Activated CD4-positive, alpha-beta memory T cell treated with anti-CD3 and anti-CD28 coated beads for 36 hours (primary cell): ENCODE measurements around the gene PROC. TPM values are rescaled to one million over a fixed set of nuclear protein-coding genes. Genes with fewer than 3 reads are reported as not detected.
"Not testable (repeated sequence)": the region's sequence is repeated elsewhere in the genome, so short reads cannot be mapped to it uniquely, and the experiment has no call there.

ENCODE experiments used
- CTCF ChIA-PET: fragments of 350-600 bp; sonication (Branson Sonifier 250); formaldehyde crosslinking; loops from one replicate; lab custom pipeline; 2021; ENCODE audit warnings: antibody characterized with exemption, inconsistent platforms; lab: Charles Lee
- POLR2A ChIA-PET: fragments of 350-600 bp; sonication (Branson Sonifier 250); formaldehyde crosslinking; loops from one replicate; lab custom pipeline; 2021; ENCODE audit warnings: antibody characterized with exemption; lab: Charles Lee
- DNase-seq: peaks from one replicate; pipeline ENCODE4 v3.0.0-alpha.2; 2020
- H3K27ac Mint-ChIP-seq: one replicate; pipeline ENCODE4 v1.8.0; 2021; ENCODE audit warnings: mixed read lengths
- H3K27me3 Mint-ChIP-seq: one replicate; pipeline ENCODE4 v1.8.0; 2021; ENCODE audit warnings: mixed read lengths
- H3K36me3 Mint-ChIP-seq: one replicate; pipeline ENCODE4 v1.8.0; 2021; ENCODE audit warnings: mixed read lengths
- H3K4me1 Mint-ChIP-seq: one replicate; pipeline ENCODE4 v1.8.0; 2021; ENCODE audit warnings: low read depth, mixed read lengths
- H3K4me3 Mint-ChIP-seq: one replicate; pipeline ENCODE4 v1.8.0; 2021; ENCODE audit warnings: mild to moderate bottlenecking, mixed read lengths
- H3K9me3 Mint-ChIP-seq: one replicate; pipeline ENCODE4 v1.8.0; 2021; ENCODE audit warnings: mixed read lengths
- intact Hi-C: fragments of 100-400 bp; cut with micrococcal nuclease; formaldehyde crosslinking; loops from one replicate; pipeline ENCODE4 v1.15.1; 2023
- total RNA-seq, 2 experiments: library from RNA; stranded (reverse); gene quantifications; one replicate each; pipeline ENCODE4 v1.2.3, GENCODE V29; 2021

PROC gene
- total RNA-seq, 2 experiments from 2014 or later: not detected

GRCh38 chr2:127408004-127408806 is 10.0 kb upstream of the PROC start:
- ChIA-PET POLR2A (interaction anchor here (1.9 kb wide), 1 partner anchor 20 kb away, joined by 6 read pairs; the partner anchor contains the start of gene MAP3K2), CTCF (interaction anchor here (0.7 to 1.1 kb wide), 2 partner anchors 8 to 71 kb away, joined by 3 read pairs; no protein-coding TSS in a partner anchor)
- peak overlapping the region; percentile 26 for H3K4me3 Mint-ChIP-seq
- peak; percentile 93 for DNase-seq
- H3K27ac Mint-ChIP-seq: no peak overlapping the region
- peaks cover 3% of the 10 kb centered on the region for H3K27me3 Mint-ChIP-seq
- H3K36me3 Mint-ChIP-seq: no peaks in the 10 kb centered on the region
- H3K9me3 Mint-ChIP-seq: peaks cover 3% of the 10 kb centered on the region
- peaks cover 31% of the 10 kb centered on the region for H3K4me1 Mint-ChIP-seq
- intact Hi-C loops: no loop called here

DNA sequence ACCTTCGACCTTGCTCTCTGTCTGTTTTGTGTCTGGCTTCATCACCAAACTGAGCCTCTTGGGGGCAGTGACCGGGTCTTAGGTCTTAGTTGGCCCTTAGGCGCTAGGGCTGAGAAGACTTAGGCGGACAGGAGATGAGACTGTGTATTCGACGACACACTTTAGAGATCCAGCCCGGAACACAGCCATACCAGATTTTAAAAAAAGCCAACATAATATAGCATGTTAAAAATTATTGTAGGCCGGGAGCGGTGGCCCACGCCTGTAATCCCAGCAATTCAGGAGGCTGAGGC is 9.5 kb upstream of the PROC start:
- Mint-ChIP-seq H3K27ac (no peak overlapping the region), H3K4me1 (peaks cover 34% of the 10 kb centered on the region), H3K36me3 (no peaks in the 10 kb centered on the region), H3K4me3 (peak overlapping the region; percentile 23), H3K27me3 (peaks cover 5% of the 10 kb centered on the region), H3K9me3 (peaks cover 5% of the 10 kb centered on the region)
- intact Hi-C loops: no loop called here
- DNase-seq: no peak
- CTCF ChIA-PET: no interaction called here
- POLR2A ChIA-PET: interaction anchor here (1.9 kb wide), 1 partner anchor 20 kb away, joined by 6 read pairs; the partner anchor contains the start of gene MAP3K2

GRCh38 chr2:127409716-127410115 is 8.5 kb upstream of the PROC start:
- H3K36me3 Mint-ChIP-seq, DNase-seq, H3K9me3 Mint-ChIP-seq, H3K4me3 Mint-ChIP-seq, H3K27ac Mint-ChIP-seq, H3K27me3 Mint-ChIP-seq, CTCF ChIA-PET: not testable (repeated sequence)
- peaks cover 36% of the 10 kb centered on the region for H3K4me1 Mint-ChIP-seq
- intact Hi-C loops: loop anchor here (1.0 to 2.0 kb wide), 3 partner anchors 21 to 183 kb away; no protein-coding TSS in a partner anchor
- POLR2A ChIA-PET: interaction anchor here (2.0 kb wide), 1 partner anchor 21 kb away, joined by 21 read pairs; the partner anchor contains the start of gene MAP3K2

DNA sequence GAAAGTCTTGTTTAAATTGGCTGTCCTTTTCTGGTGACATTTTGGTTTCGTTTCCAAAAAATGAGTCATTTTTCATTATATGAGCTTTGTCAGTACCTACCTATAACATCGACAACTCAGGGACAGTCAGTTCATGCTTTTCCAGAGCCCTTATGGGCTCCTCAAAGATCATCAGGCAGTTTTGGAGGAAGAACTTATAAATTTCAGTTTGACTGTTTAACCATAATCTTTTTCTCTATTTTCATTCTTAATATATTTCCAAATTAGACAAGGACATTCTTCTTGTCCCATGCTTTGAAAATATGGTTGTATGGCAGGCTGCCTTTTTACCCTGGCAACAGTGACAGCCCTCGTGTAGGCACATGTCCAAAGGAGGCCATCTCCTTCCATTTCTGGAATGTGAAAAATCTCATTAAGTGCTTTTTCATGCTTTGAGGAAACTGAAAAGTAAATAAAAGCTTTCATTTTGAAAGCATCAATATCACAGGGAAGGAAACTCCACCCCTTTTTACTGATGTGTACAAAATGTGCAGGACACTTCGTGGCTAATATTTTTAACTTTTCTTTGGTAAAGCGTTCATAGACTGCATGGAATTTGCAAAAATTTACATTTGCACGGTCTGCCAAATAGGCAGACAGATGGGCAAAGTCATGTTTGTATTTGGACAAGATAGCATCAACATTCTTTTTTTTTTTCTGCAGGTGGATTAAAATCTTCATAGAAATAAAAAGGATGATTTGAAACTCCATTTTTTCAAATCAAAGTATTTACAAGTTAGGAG is 7.2 kb upstream of the PROC start:
- peak overlapping the region; percentile 37 for H3K4me3 Mint-ChIP-seq
- peaks cover 10% of the 10 kb centered on the region for H3K27me3 Mint-ChIP-seq
- no peak for DNase-seq
- intact Hi-C loops: loop anchor here (1.0 to 2.0 kb wide), 3 partner anchors 23 to 184 kb away; no protein-coding TSS in a partner anchor
- ChIA-PET POLR2A (interaction anchor here (1.4 to 2.0 kb wide), 2 partner anchors 9 to 22 kb away, joined by 4 to 21 read pairs; partner anchors contain the start of gene MAP3K2), CTCF (interaction anchor here (0.6 to 1.0 kb wide), 4 partner anchors 22 to 302 kb away, joined by 3 to 4 read pairs (median 3); no protein-coding TSS in a partner anchor)
- H3K9me3 Mint-ChIP-seq: peaks cover 5% of the 10 kb centered on the region
- H3K4me1 Mint-ChIP-seq: peaks cover 39% of the 10 kb centered on the region
- H3K36me3 Mint-ChIP-seq: no peaks in the 10 kb centered on the region
- peak overlapping the region; percentile 87 for H3K27ac Mint-ChIP-seq

DNA sequence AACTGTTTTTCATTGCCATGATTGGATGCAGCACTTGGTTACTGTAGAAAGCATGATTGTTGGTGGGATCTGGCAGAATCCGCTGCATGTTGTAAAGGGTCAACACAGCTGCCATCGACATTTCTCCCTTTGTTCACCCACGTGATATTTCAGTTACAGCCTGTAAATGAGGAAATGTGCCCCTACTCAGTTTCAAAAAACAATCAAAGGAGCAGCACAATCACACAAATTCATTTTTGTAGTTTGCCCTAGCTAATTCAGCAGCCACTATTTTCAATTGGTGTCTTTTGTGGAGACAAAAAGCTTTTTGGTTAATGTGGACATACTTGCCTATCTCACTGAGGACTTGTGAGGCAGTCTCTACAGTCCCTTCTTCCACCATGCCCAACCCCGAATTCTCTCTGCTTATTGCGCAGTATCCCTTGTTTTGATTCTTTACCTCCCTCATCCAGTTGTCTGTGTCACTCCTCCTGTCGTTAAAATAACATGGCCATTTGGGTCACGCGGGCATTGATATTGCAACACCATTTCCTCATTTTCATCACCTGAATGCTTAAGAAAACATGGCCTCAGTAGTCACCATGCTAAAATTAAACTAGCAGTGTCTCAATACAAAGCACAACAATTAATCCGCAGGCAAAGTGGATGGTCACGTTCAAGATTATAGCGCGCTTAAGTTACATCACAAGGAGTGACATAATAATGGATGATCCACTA is 6.4 kb upstream of the PROC start:
- Mint-ChIP-seq H3K27ac (no peak overlapping the region), H3K27me3 (peaks cover 10% of the 10 kb centered on the region), H3K9me3 (peaks cover 5% of the 10 kb centered on the region), H3K4me1 (peaks cover 47% of the 10 kb centered on the region), H3K4me3 (no peak overlapping the region), H3K36me3 (no peaks in the 10 kb centered on the region)
- CTCF ChIA-PET: interaction anchor here (0.6 kb wide), 1 partner anchor 284 kb away, joined by 3 read pairs; no protein-coding TSS in a partner anchor
- intact Hi-C loops: loop anchor here (2.0 kb wide), 2 partner anchors 45 to 185 kb away; no protein-coding TSS in a partner anchor
- DNase-seq: no peak
- POLR2A ChIA-PET: interaction anchor here (1.4 to 2.0 kb wide), 2 partner anchors 10 to 23 kb away, joined by 4 to 21 read pairs; partner anchors contain the start of gene MAP3K2

GRCh38 chr2:127413200-127413599 is 5.0 kb upstream of the PROC start:
- ChIA-PET POLR2A (interaction anchor here (2.0 kb wide), 1 partner anchor 27 kb away, joined by 7 read pairs; no protein-coding TSS in a partner anchor), CTCF (interaction anchor here (1.0 kb wide), 1 partner anchor 61 kb away, joined by 6 read pairs; no protein-coding TSS in a partner anchor)
- peaks cover 12% of the 10 kb centered on the region for H3K27me3 Mint-ChIP-seq
- intact Hi-C loops: no loop called here
- no peaks in the 10 kb centered on the region for H3K36me3 Mint-ChIP-seq
- no peak overlapping the region for H3K27ac Mint-ChIP-seq
- no peak overlapping the region for H3K4me3 Mint-ChIP-seq
- DNase-seq: no peak
- peaks cover 5% of the 10 kb centered on the region for H3K9me3 Mint-ChIP-seq
- H3K4me1 Mint-ChIP-seq: peaks cover 48% of the 10 kb centered on the region

DNA sequence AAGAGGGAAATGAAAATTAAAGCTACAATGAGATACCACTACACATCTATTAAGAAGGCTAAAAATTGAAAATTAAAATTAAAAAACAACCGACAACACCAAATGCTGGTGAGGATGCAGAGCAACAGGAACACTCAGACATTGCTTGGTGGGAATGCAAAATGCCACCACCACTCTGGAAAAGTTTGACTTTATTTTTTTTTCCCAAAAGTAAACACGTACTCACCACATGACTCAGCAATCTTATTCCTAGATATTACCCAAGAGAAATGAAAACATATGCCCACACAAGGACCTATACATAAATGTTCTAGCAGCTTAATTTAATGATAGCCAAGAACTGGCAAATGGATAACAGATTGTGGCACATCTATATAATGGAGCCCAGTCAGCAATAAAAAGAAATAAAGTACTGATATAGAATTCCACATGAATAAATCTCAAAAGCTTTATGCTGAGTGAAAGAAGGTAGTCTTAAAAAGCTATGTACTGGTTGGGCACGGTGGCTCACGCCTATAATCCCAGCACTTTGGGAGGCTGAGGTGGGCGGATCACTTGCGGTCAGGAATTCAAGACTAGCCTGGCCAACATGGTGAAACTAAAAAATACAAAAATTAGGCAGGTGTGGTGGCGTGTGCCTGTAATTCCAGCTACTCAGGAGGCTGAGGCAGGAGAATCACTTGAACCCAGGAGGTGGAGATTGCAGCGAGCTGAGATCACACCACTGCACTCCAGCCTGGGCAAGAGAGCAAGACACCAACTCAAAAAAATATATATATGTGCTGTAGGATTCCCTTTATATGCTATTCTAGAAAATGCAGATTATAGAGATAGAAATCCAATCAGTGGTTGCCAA is 4.2 kb upstream of the PROC start:
- Mint-ChIP-seq H3K27me3 (peaks cover 12% of the 10 kb centered on the region), H3K4me3 (no peak overlapping the region), H3K9me3 (peaks cover 5% of the 10 kb centered on the region), H3K4me1 (peaks cover 44% of the 10 kb centered on the region), H3K36me3 (no peaks in the 10 kb centered on the region), H3K27ac (no peak overlapping the region)
- ChIA-PET POLR2A (interaction anchor here (2.0 kb wide), 1 partner anchor 27 kb away, joined by 7 read pairs; no protein-coding TSS in a partner anchor), CTCF (interaction anchor here (1.0 to 2.8 kb wide), 3 partner anchors 25 to 66 kb away, joined by 6 to 21 read pairs (median 7); partner anchors contain the start of gene MAP3K2)
- no peak for DNase-seq
- intact Hi-C loops: no loop called here

DNA sequence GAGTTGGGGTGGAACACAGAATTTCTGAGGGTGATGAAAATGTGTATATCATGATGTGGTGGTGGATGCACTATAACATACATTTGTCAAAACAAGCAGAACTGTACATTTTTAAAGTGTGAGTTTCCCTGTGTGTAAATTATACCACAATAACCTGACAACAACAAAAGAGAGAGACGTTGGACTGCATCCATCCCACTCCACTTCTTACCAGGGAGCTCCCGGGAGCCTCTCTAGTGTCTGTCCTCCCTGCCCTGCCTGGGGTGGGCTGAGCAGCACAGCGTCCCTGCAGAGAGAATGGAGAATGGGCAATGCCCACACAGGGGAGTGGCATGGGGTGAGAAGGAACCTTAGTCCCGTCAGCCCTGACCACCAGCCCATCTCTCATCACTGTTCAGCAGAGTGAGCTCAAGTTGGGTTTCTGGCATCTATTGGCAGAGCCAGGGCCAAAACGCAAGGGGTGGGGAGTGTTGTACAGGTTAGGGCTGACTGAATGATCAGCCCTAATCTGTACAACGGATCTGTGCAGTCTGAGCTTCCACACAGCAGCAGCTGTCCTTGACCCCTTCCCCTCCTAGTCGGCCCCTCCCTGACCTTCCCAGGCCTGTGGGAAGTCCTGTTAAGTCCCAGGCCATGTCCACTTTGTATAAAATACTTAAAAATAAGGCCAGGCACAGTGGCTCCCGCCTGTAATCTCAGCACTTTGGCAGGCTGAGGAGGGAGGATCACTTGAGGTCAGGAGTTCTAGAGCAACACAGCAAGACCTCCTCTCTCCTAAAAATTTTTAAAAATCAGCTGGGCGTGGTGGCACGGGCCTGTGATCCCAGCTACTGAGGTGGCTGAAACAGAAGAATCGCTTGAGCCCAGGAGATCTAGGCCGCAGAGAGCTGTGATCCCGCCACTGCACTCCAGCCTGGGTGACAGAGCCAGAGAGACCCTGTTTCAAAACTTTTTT is 3.3 kb upstream of the PROC start:
- H3K27me3 Mint-ChIP-seq: peaks cover 12% of the 10 kb centered on the region
- H3K36me3 Mint-ChIP-seq: no peaks in the 10 kb centered on the region
- intact Hi-C loops: no loop called here
- DNase-seq: no peak
- POLR2A ChIA-PET: interaction anchor here (1.5 to 2.1 kb wide), 3 partner anchors 17 to 28 kb away, joined by 3 to 7 read pairs (median 7); no protein-coding TSS in a partner anchor
- CTCF ChIA-PET: interaction anchor here (0.7 to 2.8 kb wide), 11 partner anchors 13 to 218 kb away, joined by 3 to 21 read pairs (median 9); partner anchors contain the start of genes ERCC3 and MAP3K2
- H3K9me3 Mint-ChIP-seq: peaks cover 5% of the 10 kb centered on the region
- no peak overlapping the region for H3K4me3 Mint-ChIP-seq
- H3K27ac Mint-ChIP-seq: no peak overlapping the region
- peaks cover 42% of the 10 kb centered on the region for H3K4me1 Mint-ChIP-seq

- Mint-ChIP-seq H3K27ac (no peak overlapping the region), H3K4me3 (peak overlapping the region; percentile 54), H3K27me3 (peaks cover 13% of the 10 kb centered on the region), H3K9me3 (peaks cover 5% of the 10 kb centered on the region), H3K36me3 (no peaks in the 10 kb centered on the region), H3K4me1 (peaks cover 34% of the 10 kb centered on the region)
- ChIA-PET POLR2A (interaction anchor here (1.0 to 2.1 kb wide), 3 partner anchors 17 to 29 kb away, joined by 3 to 7 read pairs (median 3); no protein-coding TSS in a partner anchor), CTCF (interaction anchor here (0.7 to 2.8 kb wide), 20 partner anchors 8 to 219 kb away, joined by 3 to 21 read pairs (median 6); partner anchors contain the start of genes ERCC3 and MAP3K2)
- DNase-seq: peak; percentile 91
- intact Hi-C loops: loop anchor here (1.0 kb wide), 2 partner anchors 39 to 61 kb away; no protein-coding TSS in a partner anchor
Measured at GRCh38 chr2:127415593-127416505, 2.4 kb upstream of the PROC start.
